Measurements from ENCODE around the gene GP1BB.

- TF ChIP-seq EP300 (IDR thresholded peaks at IDR 0.05) (no peak), CTCF (IDR thresholded peaks at IDR 0.05) (peak; percentile 37)
Measured at GRCh38 chr22:19756288-19757128, 33.2 kb downstream of the GP1BB start.

All from A549 (cell line).